ENCODE data around the gene CYGB. TPM values are rescaled to one million over a fixed set of nuclear protein-coding genes. Genes with fewer than 3 reads are reported as not detected.

CYGB gene
- total and polyA plus RNA-seq, 9 of the 15 experiments (the other 6 are each of a cell fraction or from before 2014, with no cell fraction given), result 0.08 to 0.95 (median 0.18) TPM; not detected in 5

DNA sequence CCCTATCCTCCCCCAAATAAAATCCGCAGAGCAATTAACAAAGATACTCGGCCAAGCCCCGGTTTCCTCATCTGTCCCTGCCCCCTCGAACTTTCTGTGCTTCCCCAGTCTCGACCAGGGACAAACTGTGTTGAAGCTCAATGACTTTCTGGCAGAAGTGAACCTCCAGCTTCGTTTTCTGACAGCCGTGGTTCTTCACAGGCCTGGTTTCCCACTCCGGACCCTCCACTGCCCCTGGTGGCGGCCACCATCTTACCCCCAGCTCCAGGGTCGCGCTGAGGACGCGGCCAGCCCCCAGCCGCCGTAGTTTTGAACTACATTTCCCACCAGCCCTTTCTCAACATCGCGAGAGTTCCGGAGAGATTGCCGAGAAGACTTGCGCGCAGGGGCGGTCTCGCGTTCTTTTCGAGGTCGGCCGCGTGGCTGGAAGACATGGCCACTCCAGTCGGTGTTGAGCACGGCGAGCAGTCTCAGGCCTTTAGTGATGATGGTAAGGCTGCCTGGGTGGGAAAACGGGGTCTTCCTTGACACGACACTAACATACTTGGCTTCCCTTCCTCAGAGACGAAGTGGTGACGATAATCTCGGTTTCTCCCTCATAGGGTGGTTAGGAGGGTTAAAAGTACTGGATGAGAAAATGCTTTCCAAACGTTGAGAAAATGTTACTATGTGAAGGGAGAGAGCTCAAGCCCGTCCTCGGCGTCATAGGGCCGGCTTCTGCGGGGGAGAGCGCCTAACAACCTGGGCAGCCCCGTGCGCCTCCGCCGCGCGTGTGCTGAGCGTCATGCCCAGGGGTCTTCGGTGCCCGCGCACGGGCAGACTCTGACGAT lies 20.1 kb upstream of the CYGB start (continued):
- TF ChIP-seq, protein P1, sequence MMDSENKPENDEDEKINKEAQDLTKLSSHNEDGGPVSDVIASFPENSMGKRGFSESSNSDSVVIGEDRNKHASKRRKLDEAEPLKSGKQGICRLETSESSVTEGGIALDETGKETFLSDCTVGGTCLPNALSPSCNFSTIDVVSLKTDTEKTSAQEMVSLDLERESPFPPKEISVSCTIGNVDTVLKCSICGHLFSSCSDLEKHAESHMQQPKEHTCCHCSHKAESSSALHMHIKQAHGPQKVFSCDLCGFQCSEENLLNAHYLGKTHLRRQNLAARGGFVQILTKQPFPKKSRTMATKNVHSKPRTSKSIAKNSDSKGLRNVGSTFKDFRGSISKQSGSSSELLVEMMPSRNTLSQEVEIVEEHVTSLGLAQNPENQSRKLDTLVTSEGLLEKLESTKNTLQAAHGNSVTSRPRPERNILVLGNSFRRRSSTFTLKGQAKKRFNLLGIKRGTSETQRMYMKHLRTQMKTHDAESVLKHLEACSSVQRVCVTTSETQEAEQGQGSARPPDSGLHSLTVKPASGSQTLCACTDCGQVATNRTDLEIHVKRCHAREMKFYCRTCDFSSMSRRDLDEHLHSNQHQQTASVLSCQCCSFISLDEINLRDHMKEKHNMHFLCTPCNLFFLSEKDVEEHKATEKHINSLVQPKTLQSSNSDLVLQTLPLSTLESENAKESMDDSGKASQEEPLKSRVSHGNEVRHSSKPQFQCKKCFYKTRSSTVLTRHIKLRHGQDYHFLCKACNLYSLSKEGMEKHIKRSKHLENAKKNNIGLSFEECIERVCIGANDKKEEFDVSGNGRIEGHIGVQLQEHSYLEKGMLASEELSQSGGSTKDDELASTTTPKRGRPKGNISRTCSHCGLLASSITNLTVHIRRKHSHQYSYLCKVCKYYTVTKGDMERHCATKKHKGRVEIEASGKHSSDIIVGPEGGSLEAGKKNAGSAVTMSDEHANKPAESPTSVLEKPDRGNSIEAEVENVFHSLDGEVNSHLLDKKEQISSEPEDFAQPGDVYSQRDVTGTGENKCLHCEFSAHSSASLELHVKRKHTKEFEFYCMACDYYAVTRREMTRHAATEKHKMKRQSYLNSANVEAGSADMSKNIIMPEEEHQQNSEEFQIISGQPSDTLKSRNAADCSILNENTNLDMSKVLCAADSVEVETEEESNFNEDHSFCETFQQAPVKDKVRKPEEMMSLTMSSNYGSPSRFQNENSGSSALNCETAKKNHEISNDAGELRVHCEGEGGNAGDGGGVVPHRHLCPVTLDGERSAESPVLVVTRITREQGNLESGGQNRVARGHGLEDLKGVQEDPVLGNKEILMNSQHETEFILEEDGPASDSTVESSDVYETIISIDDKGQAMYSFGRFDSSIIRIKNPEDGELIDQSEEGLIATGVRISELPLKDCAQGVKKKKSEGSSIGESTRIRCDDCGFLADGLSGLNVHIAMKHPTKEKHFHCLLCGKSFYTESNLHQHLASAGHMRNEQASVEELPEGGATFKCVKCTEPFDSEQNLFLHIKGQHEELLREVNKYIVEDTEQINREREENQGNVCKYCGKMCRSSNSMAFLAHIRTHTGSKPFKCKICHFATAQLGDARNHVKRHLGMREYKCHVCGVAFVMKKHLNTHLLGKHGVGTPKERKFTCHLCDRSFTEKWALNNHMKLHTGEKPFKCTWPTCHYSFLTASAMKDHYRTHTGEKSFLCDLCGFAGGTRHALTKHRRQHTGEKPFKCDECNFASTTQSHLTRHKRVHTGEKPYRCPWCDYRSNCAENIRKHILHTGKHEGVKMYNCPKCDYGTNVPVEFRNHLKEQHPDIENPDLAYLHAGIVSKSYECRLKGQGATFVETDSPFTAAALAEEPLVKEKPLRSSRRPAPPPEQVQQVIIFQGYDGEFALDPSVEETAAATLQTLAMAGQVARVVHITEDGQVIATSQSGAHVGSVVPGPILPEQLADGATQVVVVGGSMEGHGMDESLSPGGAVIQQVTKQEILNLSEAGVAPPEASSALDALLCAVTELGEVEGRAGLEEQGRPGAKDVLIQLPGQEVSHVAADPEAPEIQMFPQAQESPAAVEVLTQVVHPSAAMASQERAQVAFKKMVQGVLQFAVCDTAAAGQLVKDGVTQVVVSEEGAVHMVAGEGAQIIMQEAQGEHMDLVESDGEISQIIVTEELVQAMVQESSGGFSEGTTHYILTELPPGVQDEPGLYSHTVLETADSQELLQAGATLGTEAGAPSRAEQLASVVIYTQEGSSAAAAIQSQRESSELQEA (IDR thresholded peaks at IDR 0.05; ENCODE audit: low read depth), result 0 out of 2 replicates have a peak, but pooled peaks have one; percentile 27
- peak; percentile 99 for TF ChIP-seq ZNF143 (CRISPR knock-in tag; IDR thresholded peaks at IDR 0.05)
- TF ChIP-seq TCFL5 (CRISPR knock-in tag; conservative IDR thresholded peaks at IDR 0.05), result no peak
- TF ChIP-seq MXI1 (IDR thresholded peaks at IDR 0.05; ENCODE audit: low read depth, low read length), result peak; percentile 92
- TF ChIP-seq, protein P2, sequence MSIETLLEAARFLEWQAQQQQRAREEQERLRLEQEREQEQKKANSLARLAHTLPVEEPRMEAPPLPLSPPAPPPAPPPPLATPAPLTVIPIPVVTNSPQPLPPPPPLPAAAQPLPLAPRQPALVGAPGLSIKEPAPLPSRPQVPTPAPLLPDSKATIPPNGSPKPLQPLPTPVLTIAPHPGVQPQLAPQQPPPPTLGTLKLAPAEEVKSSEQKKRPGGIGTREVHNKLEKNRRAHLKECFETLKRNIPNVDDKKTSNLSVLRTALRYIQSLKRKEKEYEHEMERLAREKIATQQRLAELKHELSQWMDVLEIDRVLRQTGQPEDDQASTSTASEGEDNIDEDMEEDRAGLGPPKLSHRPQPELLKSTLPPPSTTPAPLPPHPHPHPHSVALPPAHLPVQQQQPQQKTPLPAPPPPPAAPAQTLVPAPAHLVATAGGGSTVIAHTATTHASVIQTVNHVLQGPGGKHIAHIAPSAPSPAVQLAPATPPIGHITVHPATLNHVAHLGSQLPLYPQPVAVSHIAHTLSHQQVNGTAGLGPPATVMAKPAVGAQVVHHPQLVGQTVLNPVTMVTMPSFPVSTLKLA (conservative IDR thresholded peaks at IDR 0.05), result peak; percentile 93 to 95
- TF ChIP-seq, protein P3, sequence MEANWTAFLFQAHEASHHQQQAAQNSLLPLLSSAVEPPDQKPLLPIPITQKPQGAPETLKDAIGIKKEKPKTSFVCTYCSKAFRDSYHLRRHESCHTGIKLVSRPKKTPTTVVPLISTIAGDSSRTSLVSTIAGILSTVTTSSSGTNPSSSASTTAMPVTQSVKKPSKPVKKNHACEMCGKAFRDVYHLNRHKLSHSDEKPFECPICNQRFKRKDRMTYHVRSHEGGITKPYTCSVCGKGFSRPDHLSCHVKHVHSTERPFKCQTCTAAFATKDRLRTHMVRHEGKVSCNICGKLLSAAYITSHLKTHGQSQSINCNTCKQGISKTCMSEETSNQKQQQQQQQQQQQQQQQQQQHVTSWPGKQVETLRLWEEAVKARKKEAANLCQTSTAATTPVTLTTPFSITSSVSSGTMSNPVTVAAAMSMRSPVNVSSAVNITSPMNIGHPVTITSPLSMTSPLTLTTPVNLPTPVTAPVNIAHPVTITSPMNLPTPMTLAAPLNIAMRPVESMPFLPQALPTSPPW (CRISPR knock-in tag; IDR thresholded peaks at IDR 0.05), result peak; percentile 59
- 0 out of 2 replicates have a peak, but pooled peaks have one; percentile 22 for TF ChIP-seq HLTF (IDR thresholded peaks at IDR 0.05)
- no peak for TF ChIP-seq NR4A1 (CRISPR knock-in tag; IDR thresholded peaks at IDR 0.05)
- no peak for TF ChIP-seq NR4A1 (tag; IDR thresholded peaks at IDR 0.05)
- TF ChIP-seq CEBPZ (IDR thresholded peaks at IDR 0.05; ENCODE audit: borderline replicate concordance, low read depth, low read length), result no peak

All from K562 (cell line).